Measurements from ENCODE around the gene CHIC1. TPM values are rescaled to one million over a fixed set of nuclear protein-coding genes. Genes with fewer than 3 reads are reported as not detected.
"Not testable (repeated sequence)": the region's sequence is repeated elsewhere in the genome, so short reads cannot be mapped to it uniquely, and the experiment has no call there.

CHIC1 gene
- total RNA-seq: 1 to 10 TPM; 7.2 to 9.0 TPM
- polyA plus RNA-seq (ENCODE audit: insufficient read length in 6 of 6): 10 to 100 TPM in 1 of 6 donors, 1 to 10 TPM in 5; 7.8 to 10.3 (median 8.8) TPM
- long read RNA-seq, donor 1, full-length matches to known transcripts: 1 of 1 reads
- long read RNA-seq, donor 1, partial matches to known transcripts: 0 of 1 reads
- long read RNA-seq, donor 1, other reads (novel, unspliced or antisense): 0 of 1 reads
- long read RNA-seq, donor 2: 0 reads
- long read RNA-seq, donor 3, full-length matches to known transcripts: 1 of 1 reads
- long read RNA-seq, donor 3, partial matches to known transcripts: 0 of 1 reads
- long read RNA-seq, donor 3, other reads (novel, unspliced or antisense): 0 of 1 reads
- long read RNA-seq, donor 4, partial matches to known transcripts: 0 of 1 reads
- long read RNA-seq, donor 4, other reads (novel, unspliced or antisense): 1 of 1 reads
- long read RNA-seq, donor 5: 0 reads
- long read RNA-seq, donor 6, full-length matches to known transcripts: 1 of 1 reads
- long read RNA-seq, donor 6, partial matches to known transcripts: 0 of 1 reads
- long read RNA-seq, donor 6, other reads (novel, unspliced or antisense): 0 of 1 reads
- long read RNA-seq, donor 7: 0 reads
- long read RNA-seq, donor 8: 0 reads
- long read RNA-seq, donor 9: 0 reads
- long read RNA-seq, donor 10: 0 reads
- long read RNA-seq, donor 11, full-length matches to known transcripts: 1 of 1 reads
- long read RNA-seq, donor 11, partial matches to known transcripts: 0 of 1 reads
- long read RNA-seq, donor 11, other reads (novel, unspliced or antisense): 0 of 1 reads
- long read RNA-seq, donor 12: 0 reads

GRCh38 chrX:73562984-73563737 is at the start of gene CHIC1:
CHIC1 (plus strand) TSS chrX:73563197; CDS start chrX:73563285, 88 bp downstream.
- no peaks in the 10 kb centered on the region for H3K9me3 ChIP-seq
- intact Hi-C loops (cut with DNase I): no loop called here
- no peaks in the 10 kb centered on the region for H3K36me3 ChIP-seq
- no peaks in the 10 kb centered on the region for H3K27me3 ChIP-seq
- peak within 1 kb of the TSS; percentile 54 to 74 for H3K27ac ChIP-seq
- ATAC-seq (peak; percentile 89), DNase-seq (peak; percentile 51 to 79 (median 70))
- TF ChIP-seq CTCF (IDR thresholded peaks at IDR 0.05): no peak
- H3K4me3 ChIP-seq: peak within 1 kb of the TSS; percentile 31 to 49
- H3K4me1 ChIP-seq: no peaks in the 10 kb centered on the region

GRCh38 chrX:73522823-73523222 is 40.2 kb upstream of the CHIC1 start:
- intact Hi-C loops (cut with DNase I); ATAC-seq; H3K9me3 ChIP-seq; H3K4me1 ChIP-seq; H3K36me3 ChIP-seq; H3K27me3 ChIP-seq; H3K4me3 ChIP-seq; H3K27ac ChIP-seq; DNase-seq: not testable (repeated sequence)

- no peak for DNase-seq
Measured at GRCh38 chrX:73524906-73525305, 38.1 kb upstream of the CHIC1 start.

GRCh38 chrX:73525928-73526690 is 36.9 kb upstream of the CHIC1 start:
- ATAC-seq (no peak), DNase-seq (no peak)
- H3K27me3 ChIP-seq: no peaks in the 10 kb centered on the region
- H3K27ac ChIP-seq: no peak overlapping the region
- no peak overlapping the region for H3K4me3 ChIP-seq
- no peaks in the 10 kb centered on the region for H3K36me3 ChIP-seq
- no peak for TF ChIP-seq CTCF (IDR thresholded peaks at IDR 0.05)
- H3K4me1 ChIP-seq: no peaks in the 10 kb centered on the region
- H3K9me3 ChIP-seq: no peaks in the 10 kb centered on the region
- intact Hi-C loops (cut with DNase I): no loop called here

More at GRCh38 chrX:73524906-73525305, 38.1 kb upstream of the CHIC1 start:
- H3K27ac ChIP-seq: no peak overlapping the region
- H3K4me1 ChIP-seq: no peaks in the 10 kb centered on the region
- no peaks in the 10 kb centered on the region for H3K9me3 ChIP-seq
- TF ChIP-seq CTCF (IDR thresholded peaks at IDR 0.05): no peak
- intact Hi-C loops (cut with DNase I): no loop called here
- no peaks in the 10 kb centered on the region for H3K27me3 ChIP-seq
- H3K36me3 ChIP-seq: no peaks in the 10 kb centered on the region
- no peak for ATAC-seq
- no peak overlapping the region for H3K4me3 ChIP-seq

GRCh38 chrX:73531655-73532054 is 31.3 kb upstream of the CHIC1 start:
- DNase-seq; H3K27me3 ChIP-seq; intact Hi-C loops (cut with DNase I); ATAC-seq; H3K4me3 ChIP-seq; H3K27ac ChIP-seq; H3K9me3 ChIP-seq; H3K4me1 ChIP-seq; H3K36me3 ChIP-seq: not testable (repeated sequence)
